IMR-90 (cell line): ENCODE results near the gene MED17. TPM values are rescaled to one million over a fixed set of nuclear protein-coding genes. Genes with fewer than 3 reads are reported as not detected.

Source experiments
- ATAC-seq: fragments of 200-7000 bp; cut with Tn5 transposase; 2 replicates; pipeline ENCODE4 v1.9.1; 2020; ENCODE audit warnings: low read depth, mild to moderate bottlenecking, moderate library complexity
- BruUV-seq: library from RNA; stranded (reverse); fragments of 400-500 nt; replicated peaks from 2 replicates; lab custom pipeline; 2021; lab: Mats Ljungman, UMichigan
- CTCF ChIA-PET: fragments of 300-600 bp; formaldehyde crosslinking; extraction: SDS; loops from one replicate; lab custom pipeline; 2021; ENCODE audit warnings: antibody characterized with exemption; lab: Yijun Ruan, JAX
- POLR2A ChIA-PET: fragments of 300-600 bp; sonication (Branson Sonifier 250); formaldehyde crosslinking; loops from one replicate; lab custom pipeline; 2022; ENCODE audit warnings: antibody characterized with exemption; ENCODE audit not compliant: unreplicated experiment; lab: Charles Lee
- DNase-seq: peaks from one replicate; pipeline ENCODE4 v3.0.0; 2013
- H2AFZ ChIP-seq: replicated peaks from 2 replicates; pipeline ENCODE3; 2013; ENCODE audit warnings: low read length, mild to moderate bottlenecking; ENCODE audit not compliant: poor library complexity
- H2AK5ac ChIP-seq: 2 replicates; pipeline ENCODE4 v1.6.1; 2013; ENCODE audit warnings: low read depth, low read length, inconsistent platforms
- H2AK9ac ChIP-seq: replicated peaks from 2 replicates; pipeline ENCODE3; 2013; ENCODE audit warnings: mild to moderate bottlenecking, low read depth, low read length, moderate library complexity; ENCODE audit not compliant: poor library complexity
- H2BK120ac ChIP-seq: 2 replicates; pipeline ENCODE4 v1.6.1; 2013; ENCODE audit warnings: low read depth, low read length, inconsistent platforms
- H2BK15ac ChIP-seq: 3 replicates; pipeline ENCODE4 v1.6.1; 2013; ENCODE audit warnings: low read depth, low read length, inconsistent platforms
- H2BK20ac ChIP-seq: 2 replicates; pipeline ENCODE4 v1.6.1; 2013; ENCODE audit warnings: low read depth, mild to moderate bottlenecking, inconsistent platforms, low read length, moderate library complexity
- H2BK5ac ChIP-seq: 2 replicates; pipeline ENCODE4 v1.6.1; 2013; ENCODE audit warnings: mild to moderate bottlenecking, low read depth, low read length, inconsistent platforms; ENCODE audit not compliant: poor library complexity, severe bottlenecking
- H3K14ac ChIP-seq: replicated peaks from 2 replicates; pipeline ENCODE4 v1.6.1; 2013; ENCODE audit warnings: low read depth, low read length, inconsistent platforms
- H3K18ac ChIP-seq: 2 replicates; pipeline ENCODE4 v1.6.1; 2013; ENCODE audit warnings: low read depth, low read length, control low read depth
- H3K23ac ChIP-seq: 2 replicates; pipeline ENCODE4 v1.6.1; 2013; ENCODE audit warnings: low read depth, low read length, inconsistent platforms
- H3K27ac ChIP-seq: 2 replicates; pipeline ENCODE4 v1.5.1; 2013; ENCODE audit warnings: mild to moderate bottlenecking, control low read depth, low read length; ENCODE audit not compliant: insufficient read depth
- H3K27me3 ChIP-seq: 2 replicates; pipeline ENCODE4 v1.6.1; 2013; ENCODE audit warnings: low read length; ENCODE audit not compliant: control insufficient read depth, insufficient read depth
- H3K36me3 ChIP-seq: 2 replicates; pipeline ENCODE4 v1.6.1; 2013; ENCODE audit warnings: low read length, mixed read lengths; ENCODE audit not compliant: control insufficient read depth, insufficient read depth
- H3K4ac ChIP-seq: 2 replicates; pipeline ENCODE4 v1.6.1; 2013; ENCODE audit warnings: low read depth, low read length, inconsistent platforms
- H3K4me1 ChIP-seq: 2 replicates; pipeline ENCODE4 v1.6.1; 2013; ENCODE audit warnings: low read length, mixed read lengths; ENCODE audit not compliant: control insufficient read depth, insufficient read depth
- H3K4me2 ChIP-seq: 2 replicates; pipeline ENCODE4 v1.6.1; 2013; ENCODE audit warnings: low read depth, mild to moderate bottlenecking, control low read depth, low read length, moderate library complexity
- H3K4me3 ChIP-seq: 2 replicates; pipeline ENCODE4 v1.5.1; 2013; ENCODE audit warnings: low read depth, mild to moderate bottlenecking, control low read depth, low read length, moderate library complexity; ENCODE audit not compliant: insufficient read depth
- H3K56ac ChIP-seq: 2 replicates; pipeline ENCODE4 v1.6.1; 2013; ENCODE audit warnings: low read length, inconsistent platforms; ENCODE audit not compliant: insufficient read depth; ENCODE audit errors: extremely low read depth
- H3K79me1 ChIP-seq, 2 experiments: 2 replicates each; pipeline ENCODE4 v1.6.1; 2013; ENCODE audit warnings: low read length in 2 of 2, inconsistent platforms in 1 of 2, low read depth in 1 of 2
- H3K9ac ChIP-seq: 2 replicates; pipeline ENCODE4 v1.6.1; 2013; ENCODE audit warnings: low read depth, low read length, control low read depth
- H3K9me1 ChIP-seq: 2 replicates; pipeline ENCODE4 v1.6.1; 2013; ENCODE audit warnings: low read length, inconsistent platforms; ENCODE audit not compliant: insufficient read depth
- H3K9me3 ChIP-seq: 2 replicates; pipeline ENCODE4 v1.6.1; 2013; ENCODE audit warnings: low read length; ENCODE audit not compliant: control insufficient read depth, insufficient read depth
- H4K20me1 ChIP-seq: 2 replicates; pipeline ENCODE4 v1.6.1; 2013; ENCODE audit warnings: low read length, inconsistent platforms; ENCODE audit not compliant: insufficient read depth
- H4K5ac ChIP-seq: 2 replicates; pipeline ENCODE4 v1.6.1; 2013; ENCODE audit warnings: mild to moderate bottlenecking, low read depth, low read length, control low read depth
- H4K8ac ChIP-seq, 2 experiments: 2 replicates each; pipeline ENCODE4 v1.6.1; 2013; ENCODE audit warnings: low read depth in 2 of 2, low read length in 2 of 2, control low read depth in 1 of 2, inconsistent platforms in 1 of 2
- H4K91ac ChIP-seq: 2 replicates; pipeline ENCODE4 v1.6.1; 2013; ENCODE audit warnings: low read depth, low read length, inconsistent platforms; ENCODE audit not compliant: insufficient read depth
- BHLHE40 ChIP-seq: fragments of 150-350 bp; IDR thresholded peaks from 2 replicates; pipeline ENCODE4 v1.6.1; 2016; ENCODE audit warnings: mild to moderate bottlenecking, low read depth, low read length
- CEBPB ChIP-seq: IDR thresholded peaks from 2 replicates; pipeline ENCODE4 v1.6.1; 2012; ENCODE audit warnings: low read depth, low read length, improper control_type of control experiment
- CHD1 ChIP-seq: IDR thresholded peaks from 2 replicates; pipeline ENCODE4 v1.6.1; 2012; ENCODE audit warnings: low read depth, low read length, improper control_type of control experiment
- ELK1 ChIP-seq: fragments of 150-350 bp; IDR thresholded peaks from 2 replicates; pipeline ENCODE4 v1.6.1; 2016; ENCODE audit warnings: low read depth, mild to moderate bottlenecking, low read length, moderate library complexity, borderline replicate concordance
- FOS ChIP-seq: fragments of 150-350 bp; IDR thresholded peaks from 2 replicates; pipeline ENCODE4 v1.6.1; 2016; ENCODE audit warnings: low read depth, low read length
- MAZ ChIP-seq: IDR thresholded peaks from 2 replicates; pipeline ENCODE4 v1.6.1; 2012; ENCODE audit warnings: low read depth, mild to moderate bottlenecking, low read length, improper control_type of control experiment, moderate library complexity, borderline replicate concordance
- MXI1 ChIP-seq: IDR thresholded peaks from 2 replicates; pipeline ENCODE4 v1.6.1; 2012; ENCODE audit warnings: low read depth, mild to moderate bottlenecking, low read length, moderate library complexity, borderline replicate concordance
- NFE2L2 ChIP-seq: fragments of 150-350 bp; IDR thresholded peaks from 2 replicates; pipeline ENCODE4 v1.6.1; 2016; ENCODE audit warnings: low read depth, mild to moderate bottlenecking, low read length
- POLR2A ChIP-seq: IDR thresholded peaks from 2 replicates; pipeline ENCODE4 v1.6.1; 2012; ENCODE audit warnings: mild to moderate bottlenecking, low read depth, low read length
- RAD21 ChIP-seq: IDR thresholded peaks from 2 replicates; pipeline ENCODE4 v1.6.1; 2012; ENCODE audit warnings: low read length, improper control_type of control experiment
- RCOR1 ChIP-seq: IDR thresholded peaks from 2 replicates; pipeline ENCODE4 v1.6.1; 2012; ENCODE audit warnings: mild to moderate bottlenecking, low read length, improper control_type of control experiment; ENCODE audit not compliant: insufficient replicate concordance
- RFX5 ChIP-seq: IDR thresholded peaks from 2 replicates; pipeline ENCODE4 v1.8.0; 2012; ENCODE audit warnings: low read depth, mild to moderate bottlenecking, low read length, moderate library complexity
- SMC3 ChIP-seq: fragments of 150-350 bp; IDR thresholded peaks from 2 replicates; pipeline ENCODE4 v1.6.1; 2016; ENCODE audit warnings: low read depth, mild to moderate bottlenecking, antibody characterized with exemption, low read length, moderate library complexity
- USF2 ChIP-seq: fragments of 150-350 bp; IDR thresholded peaks from 2 replicates; pipeline ENCODE4 v1.6.1; 2017; ENCODE audit warnings: mild to moderate bottlenecking, antibody characterized with exemption, low read length, low read depth
- WGBS, 2 experiments: methylation state at CpG; one replicate each; pipeline versions ENCODE4 v1.1.5 to v1.1.7; 2013; ENCODE audit warnings: missing lambda C conversion rate in 2 of 2; ENCODE audit not compliant: insufficient read length in 1 of 2; ENCODE audit errors: extremely low coverage in 2 of 2; 5-methylcytosine and 5-hydroxymethylcytosine counted together
- dilution Hi-C: fragments of 300-500 bp; cut with HindIII; formaldehyde crosslinking; loops from one replicate; pipeline ENCODE4 v1.14.3; 2018; ENCODE audit warnings: low sequenced_read_pairs; ENCODE audit not compliant: unreplicated experiment
- in situ Hi-C: fragments of 300-500 bp; cut with MboI; formaldehyde crosslinking; loops from 3 replicates; pipeline ENCODE4 v1.14.3; 2019; ENCODE audit warnings: low sequenced_read_pairs, inconsistent platforms, mixed read lengths
- intact Hi-C: fragments of 100-400 bp; cut with micrococcal nuclease; formaldehyde crosslinking; loops from 2 replicates; pipeline ENCODE4 v1.10.0; 2022
- polyA plus RNA-seq, 3 experiments: library from polyadenylated mRNA; depleted of rRNA; stranded (reverse); fragments of >200 nt; gene quantifications; 2 replicates each; pipeline ENCODE4 v1.2.3, GENCODE V29; 2012; ENCODE audit warnings: low replicate concordance in 1 of 3
- total RNA-seq: library from RNA; depleted of rRNA; stranded (reverse); fragments of >200 nt; gene quantifications from 2 replicates; pipeline ENCODE4 v1.2.3, GENCODE V29; 2012

The MED17 gene
- total and polyA plus RNA-seq, 2 of the 4 experiments (the other 2 are of a cell fraction), result 20.0 to 23.3 TPM

- no peak overlapping the region for H3K18ac ChIP-seq
- H4K5ac ChIP-seq, result no peak overlapping the region
- no peak overlapping the region for H3K14ac ChIP-seq
- no peak overlapping the region for H3K56ac ChIP-seq
- H2BK5ac ChIP-seq, result no peak overlapping the region
- no TSS peak for BruUV-seq
- dilution Hi-C loops, result no loop called here
- no peak for TF ChIP-seq NFE2L2
- TF ChIP-seq CEBPB, result no peak
- no peak for TF ChIP-seq MAZ
- TF ChIP-seq SMC3, result no peak
- no peak for TF ChIP-seq USF2
- no peak for TF ChIP-seq RCOR1
- TF ChIP-seq FOS, result no peak
- no peak for TF ChIP-seq BHLHE40
- no peak for TF ChIP-seq MXI1
- TF ChIP-seq RFX5, result no peak
- TF ChIP-seq ELK1, result no peak
- no peak for TF ChIP-seq POLR2A
- TF ChIP-seq RAD21, result no peak
- TF ChIP-seq CHD1, result no peak
- H3K79me1 ChIP-seq, result no peaks in the 10 kb centered on the region
- H2BK15ac ChIP-seq, result no peak overlapping the region
- H3K9ac ChIP-seq, result no peak overlapping the region
- H2BK120ac ChIP-seq, result no peak overlapping the region
- H4K91ac ChIP-seq, result no peak overlapping the region
- peaks cover 2% of the 10 kb centered on the region; the same call in 1 of the 2 replicates for H3K27me3 ChIP-seq
- peaks cover 3% of the 10 kb centered on the region; the same call in 1 of the 2 replicates for H3K9me1 ChIP-seq
- H3K4me1 ChIP-seq, result peaks cover 2% of the 10 kb centered on the region; the same call in 1 of the 2 replicates
- DNase-seq (no peak), ATAC-seq (peak; percentile 38)
- H3K36me3 ChIP-seq, result no peaks in the 10 kb centered on the region
- H3K27ac ChIP-seq, result no peak overlapping the region
- no peak overlapping the region for H2AK5ac ChIP-seq
- in situ Hi-C loops, result no loop called here
- no peak overlapping the region for H2AK9ac ChIP-seq
- H3K9me3 ChIP-seq, result no peaks in the 10 kb centered on the region
- no peak overlapping the region for H2AFZ ChIP-seq
- no peak overlapping the region for H3K4ac ChIP-seq
- H3K4me3 ChIP-seq, result no peak overlapping the region
- WGBS, 2 experiments, result no CpG with 5 or more reads among the region's 3 CpGs
- no peaks in the 10 kb centered on the region for H4K20me1 ChIP-seq
- ChIA-PET POLR2A (no interaction called here), CTCF (no interaction called here)
- no peak overlapping the region for H4K8ac ChIP-seq
- no peak overlapping the region for H3K23ac ChIP-seq
- intact Hi-C loops, result no loop called here
- H3K4me2 ChIP-seq, result no peak overlapping the region
- no peak overlapping the region for H2BK20ac ChIP-seq
Measured at GRCh38 chr11:93840981-93841380, 56.9 kb downstream of the MED17 start.
